SK-N-SH (cell line): ENCODE results near the gene TBX21. TPM values are rescaled to one million over a fixed set of nuclear protein-coding genes. Genes with fewer than 3 reads are reported as not detected.

Source experiments
- CTCF ChIA-PET: fragments of 300-600, 350-600 bp; formaldehyde crosslinking; extraction: SDS; loops from one replicate; lab custom pipeline; 2021; lab: Yijun Ruan, JAX
- POLR2A ChIA-PET: fragments of 350-600 bp; sonication (Branson Sonifier 250); formaldehyde crosslinking; extraction: SDS; loops from one replicate; lab custom pipeline; 2020; ENCODE audit warnings: antibody characterized with exemption, inconsistent platforms; lab: Yijun Ruan, JAX
- DNase-seq: peaks from one replicate; pipeline ENCODE4 v3.0.0; 2012
- H2AFZ ChIP-seq: fragments of 200-600 bp; sonication (generic); 2 replicates; pipeline ENCODE4 v1.8.1; 2016; ENCODE audit warnings: antibody characterized with exemption, mild to moderate bottlenecking, low read depth
- H3F3A ChIP-seq: fragments of 200-600 bp; sonication (generic); replicated peaks from 2 replicates; pipeline ENCODE3; 2016; ENCODE audit warnings: antibody characterized with exemption, mild to moderate bottlenecking; ENCODE audit not compliant: insufficient read depth
- H3K27ac ChIP-seq, 2 experiments: fragments of 200-500 bp in 1 of 2; fragments of 200-600 bp in 1 of 2; sonication (Bioruptor generic) in 1 of 2; sonication (generic), shearing (Covaris generic) in 1 of 2; 2 replicates each; pipeline versions ENCODE4 v1.5.1 to v1.6.1; 2014 to 2016; ENCODE audit warnings: low read depth in 2 of 2, inconsistent platforms in 1 of 2, low read length in 1 of 2, mild to moderate bottlenecking in 1 of 2, mixed read lengths in 1 of 2
- H3K27me3 ChIP-seq: fragments of 200-600 bp; sonication (generic), shearing (Covaris generic); 2 replicates; pipeline ENCODE4 v1.6.1; 2016; ENCODE audit warnings: mixed run types; ENCODE audit not compliant: insufficient read depth
- H3K36me3 ChIP-seq, 2 experiments: fragments of 200-500 bp in 1 of 2; fragments of 200-600 bp in 1 of 2; sonication (Bioruptor generic) in 1 of 2; sonication (generic) in 1 of 2; replicated peaks in 1 of 2; 2 replicates each; pipeline versions ENCODE3 to v1.5.1; 2014 to 2016; ENCODE audit warnings: low read length in 1 of 2, mild to moderate bottlenecking in 1 of 2; ENCODE audit not compliant: insufficient read depth in 2 of 2, control insufficient read depth in 1 of 2
- H3K4me1 ChIP-seq, 2 experiments: fragments of 200-500 bp in 1 of 2; fragments of 200-600 bp in 1 of 2; sonication (Bioruptor generic) in 1 of 2; sonication (generic), shearing (Covaris generic) in 1 of 2; 2 replicates each; pipeline versions ENCODE4 v1.5.1 to v1.6.1; 2014 to 2016; ENCODE audit warnings: low read depth in 1 of 2, low read length in 1 of 2, mixed run types in 1 of 2; ENCODE audit not compliant: insufficient read depth in 2 of 2, control insufficient read depth in 1 of 2
- H3K4me2 ChIP-seq: fragments of 200-600 bp; sonication (generic), shearing (Covaris generic); 2 replicates; pipeline ENCODE4 v1.6.1; 2017; ENCODE audit warnings: mixed run types
- H3K4me3 ChIP-seq, 2 experiments: fragments of 200-500 bp in 1 of 2; fragments of 200-600 bp in 1 of 2; sonication (Bioruptor generic) in 1 of 2; sonication (generic), shearing (Covaris generic) in 1 of 2; 2 replicates each; pipeline versions ENCODE4 v1.5.1 to v1.8.1; 2014 to 2016; ENCODE audit warnings: low read depth in 2 of 2, inconsistent platforms in 1 of 2, low read length in 1 of 2, mild to moderate bottlenecking in 1 of 2, mixed read lengths in 1 of 2, moderate library complexity in 1 of 2
- H3K79me2 ChIP-seq: fragments of 200-600 bp; sonication (generic); 2 replicates; pipeline ENCODE4 v1.8.1; 2017; ENCODE audit warnings: mild to moderate bottlenecking; ENCODE audit not compliant: insufficient read depth
- H3K9ac ChIP-seq: fragments of 200-600 bp; sonication (generic); 2 replicates; pipeline ENCODE4 v1.6.1; 2017; ENCODE audit warnings: mixed run types
- H3K9me2 ChIP-seq: fragments of 200-600 bp; sonication (generic); 2 replicates; pipeline ENCODE4 v1.6.1; 2017; ENCODE audit warnings: mixed run types
- H3K9me3 ChIP-seq: fragments of 200-600 bp; sonication (generic); 2 replicates; pipeline ENCODE4 v1.6.1; 2017; ENCODE audit warnings: mixed run types, mild to moderate bottlenecking, moderate library complexity
- H4K20me1 ChIP-seq: fragments of 200-600 bp; sonication (generic); 2 replicates; pipeline ENCODE4 v1.6.1; 2017; ENCODE audit warnings: mild to moderate bottlenecking, mixed run types; ENCODE audit not compliant: insufficient read depth
- ELF1 ChIP-seq: IDR thresholded peaks from 2 replicates; pipeline ENCODE4 v1.4.0; 2012
- EP300 ChIP-seq, 2 experiments: IDR thresholded peaks; 2 replicates each; pipeline versions ENCODE4 v1.4.0 to v1.6.1; 2012; ENCODE audit warnings: borderline replicate concordance in 1 of 2, low read depth in 1 of 2, low read length in 1 of 2
- FOSL2 ChIP-seq: IDR thresholded peaks from 2 replicates; pipeline ENCODE4 v1.4.0; 2012; ENCODE audit warnings: low read depth, mild to moderate bottlenecking, moderate library complexity, borderline replicate concordance
- FOXJ3 ChIP-seq: sonication (generic); formaldehyde crosslinking; IDR thresholded peaks from 2 replicates; pipeline ENCODE4 v1.5.1; 2020; ENCODE audit warnings: mild to moderate bottlenecking, missing genetic modification reagents
- FOXM1 ChIP-seq: IDR thresholded peaks from 2 replicates; pipeline ENCODE4 v1.4.0; 2012; ENCODE audit warnings: low read depth, mild to moderate bottlenecking
- JUND ChIP-seq: IDR thresholded peaks from 2 replicates; pipeline ENCODE4 v1.4.0; 2012
- MAX ChIP-seq: IDR thresholded peaks from 2 replicates; pipeline ENCODE4 v1.4.0; 2012; ENCODE audit warnings: low read depth
- MXI1 ChIP-seq: IDR thresholded peaks from 2 replicates; pipeline ENCODE4 v1.6.1; 2012; ENCODE audit warnings: mild to moderate bottlenecking, low read depth, low read length, improper control_type of control experiment
- NRF1 ChIP-seq: IDR thresholded peaks from 2 replicates; pipeline ENCODE4 v1.6.1; 2012; ENCODE audit warnings: low read depth, mild to moderate bottlenecking, low read length
- POLR2AphosphoS5 ChIP-seq: IDR thresholded peaks from 2 replicates; pipeline ENCODE4 v1.6.1; 2012; ENCODE audit warnings: low read depth, low read length
- RAD21 ChIP-seq: IDR thresholded peaks from 2 replicates; pipeline ENCODE4 v1.6.1; 2012; ENCODE audit warnings: mild to moderate bottlenecking, low read length
- RCOR1 ChIP-seq: fragments of 150-350 bp; IDR thresholded peaks from 2 replicates; pipeline ENCODE4 v1.6.1; 2017; ENCODE audit warnings: antibody characterized with exemption, low read length
- REST ChIP-seq: IDR thresholded peaks from 2 replicates; pipeline ENCODE4 v1.6.1; 2012; ENCODE audit warnings: mild to moderate bottlenecking, low read depth, low read length, moderate library complexity
- RFX5 ChIP-seq: IDR thresholded peaks from 2 replicates; pipeline ENCODE4 v1.6.1; 2012; ENCODE audit warnings: mild to moderate bottlenecking, improper control_type of control experiment, low read length
- SMC3 ChIP-seq: IDR thresholded peaks from 2 replicates; pipeline ENCODE4 v1.6.1; 2012; ENCODE audit warnings: low read depth, low read length, improper control_type of control experiment
- USF2 ChIP-seq: fragments of 150-350 bp; IDR thresholded peaks from 2 replicates; pipeline ENCODE4 v1.6.1; 2017; ENCODE audit warnings: antibody characterized with exemption, low read length, low read depth, borderline replicate concordance
- YY1 ChIP-seq: IDR thresholded peaks from 2 replicates; pipeline ENCODE4 v1.4.0; 2012; ENCODE audit warnings: low read depth, mild to moderate bottlenecking
- WGBS: methylation state at CpG from one replicate; pipeline ENCODE4 v1.1.6; 2017; ENCODE audit warnings: low lambda C conversion rate; 5-methylcytosine and 5-hydroxymethylcytosine counted together
- polyA plus RNA-seq, 3 experiments: library from polyadenylated mRNA; depleted of rRNA; stranded (reverse); fragments of >200 nt; gene quantifications; 2 replicates each; pipeline ENCODE4 v1.2.3, GENCODE V29; 2012

The TBX21 gene
- polyA plus RNA-seq, 1 of the 3 experiments (the other 2 are of a cell fraction), result not detected

- ChIA-PET POLR2A (interaction anchor here (0.6 to 1.3 kb wide), 3 partner anchors 9 to 99 kb away, joined by 3 read pairs; partner anchors contain the start of genes LRRC46 and MRPL10), CTCF (interaction anchor here (0.9 to 9.9 kb wide), 16 partner anchors 10 to 108 kb away, joined by 3 to 109 read pairs (median 5); partner anchors contain the start of genes OSBPL7 and SCRN2)
- peaks cover 0 to 17% of the 10 kb centered on the region in 2 experiments; a peak in 1 of 4 replicates for H3K4me1 ChIP-seq
- 29% methylated on average over 7 of the region's 12 CpGs for WGBS
- no peaks in the 10 kb centered on the region for H3K79me2 ChIP-seq
- peaks cover 6% of the 10 kb centered on the region for H3F3A ChIP-seq
- no peak overlapping the region for H2AFZ ChIP-seq
- no peaks in the 10 kb centered on the region for H3K36me3 ChIP-seq
- no peak for TF ChIP-seq FOXJ3 (CRISPR knock-in tag)
- TF ChIP-seq POLR2AphosphoS5, result no peak
- no peak for TF ChIP-seq SMC3
- no peak for TF ChIP-seq ELF1
- TF ChIP-seq MAX, result no peak
- no peak for TF ChIP-seq RCOR1
- TF ChIP-seq FOSL2, result no peak
- no peak for TF ChIP-seq REST
- no peak for TF ChIP-seq RAD21
- H3K27me3 ChIP-seq, result peaks cover 84% of the 10 kb centered on the region
- H3K9me2 ChIP-seq, result no peaks in the 10 kb centered on the region
- DNase-seq, result peak; percentile 46
- no peaks in the 10 kb centered on the region for H3K9me3 ChIP-seq
- 0 out of 2 replicates have a peak overlapping the region, but pooled peaks have one; percentile 64 for H3K4me2 ChIP-seq
- H4K20me1 ChIP-seq, result 0 out of 2 replicates have a peak, but pooled peaks cover 6% of the 10 kb centered on the region
- no peak overlapping the region for H3K27ac ChIP-seq
- peak overlapping the region in 1 of 2 experiments; percentile 25; a peak in 1 of 4 replicates for H3K4me3 ChIP-seq
- H3K9ac ChIP-seq, result no peak overlapping the region
Measured at GRCh38 chr17:47732399-47733046, 513 bp upstream of the TBX21 start.

GRCh38 chr17:47733674-47734410 is 806 bp downstream of the TBX21 start:
- Histone ChIP-seq H3K4me1 (peaks cover 0 to 10% of the 10 kb centered on the region in 2 experiments; a peak in 1 of 4 replicates), H2AFZ (0 out of 2 replicates have a peak overlapping the region, but pooled peaks have one; percentile 27), H3K9me2 (no peaks in the 10 kb centered on the region), H3K27ac (no peak overlapping the region), H3K27me3 (peaks cover 91% of the 10 kb centered on the region), H3K9ac (no peak overlapping the region), H3F3A (peaks cover 6% of the 10 kb centered on the region), H4K20me1 (0 out of 2 replicates have a peak, but pooled peaks cover 6% of the 10 kb centered on the region), H3K4me3 (peak overlapping the region in 1 of 2 experiments; percentile 31; a peak in 2 of 4 replicates), H3K36me3 (no peaks in the 10 kb centered on the region), H3K4me2 (peak overlapping the region; percentile 64; the same call in 1 of the 2 replicates), H3K79me2 (no peaks in the 10 kb centered on the region), H3K9me3 (no peaks in the 10 kb centered on the region)
- DNase-seq, result peak; percentile 82
- CTCF ChIA-PET, result interaction anchor here (0.6 to 13.6 kb wide), 15 partner anchors 11 to 104 kb away, joined by 3 to 211 read pairs (median 5); partner anchors contain the start of genes OSBPL7 and TBKBP1
- POLR2A ChIA-PET, result no interaction called here
- WGBS, result 32% methylated on average over 18 of the region's 60 CpGs
- TF ChIP-seq FOXM1 (no peak), RCOR1 (no peak), YY1 (no peak), NRF1 (no peak), RFX5 (no peak), MXI1 (no peak; the same call in 1 of the 2 replicates), JUND (no peak), REST (no peak), EP300 (IDR thresholded peaks at IDR 0.05; ENCODE audit: borderline replicate concordance in 1 of 2, low read depth in 1 of 2, low read length in 1 of 2) (no peak), USF2 (no peak)
